ENCODE data around the gene PRXL2A. TPM values are rescaled to one million over a fixed set of nuclear protein-coding genes. Genes with fewer than 3 reads are reported as not detected.

Gene PRXL2A
- total RNA-seq, 1 donor from 2014 or later, result 52.9 TPM

GRCh38 chr10:80373502-80373901 lies 34.8 kb upstream of the PRXL2A start:
- H3K9me3 ChIP-seq, result no peaks in the 10 kb centered on the region
- H3K36me3 ChIP-seq, result no peaks in the 10 kb centered on the region
- TF ChIP-seq CTCF (IDR thresholded peaks at IDR 0.05), result no peak
- ATAC-seq, result peak; percentile 73
- no peak for DNase-seq
- intact Hi-C loops (cut with DNase I), result no loop called here
- H3K4me1 ChIP-seq, result no peaks in the 10 kb centered on the region
- no peaks in the 10 kb centered on the region for H3K27me3 ChIP-seq
- no peak overlapping the region for H3K4me3 ChIP-seq
- no peak overlapping the region for H3K27ac ChIP-seq

GRCh38 chr10:80379701-80380100 lies 28.6 kb upstream of the PRXL2A start:
- intact Hi-C loops (cut with DNase I), result no loop called here
- TF ChIP-seq CTCF (IDR thresholded peaks at IDR 0.05), result no peak
- no peaks in the 10 kb centered on the region for H3K36me3 ChIP-seq
- no peaks in the 10 kb centered on the region for H3K27me3 ChIP-seq
- H3K4me3 ChIP-seq, result no peak overlapping the region
- ATAC-seq, result no peak
- no peaks in the 10 kb centered on the region for H3K4me1 ChIP-seq
- no peaks in the 10 kb centered on the region for H3K9me3 ChIP-seq
- DNase-seq, result no peak
- H3K27ac ChIP-seq, result no peak overlapping the region

- no peak for TF ChIP-seq CTCF (IDR thresholded peaks at IDR 0.05)
- ATAC-seq (no peak), DNase-seq (no peak)
- Histone ChIP-seq H3K27me3 (no peaks in the 10 kb centered on the region), H3K9me3 (no peaks in the 10 kb centered on the region), H3K4me1 (no peaks in the 10 kb centered on the region), H3K27ac (no peak overlapping the region), H3K4me3 (no peak overlapping the region), H3K36me3 (no peaks in the 10 kb centered on the region)
- intact Hi-C loops (cut with DNase I), result no loop called here
These were observed 28.2 kb upstream of the PRXL2A start for GRCh38 chr10:80380185-80380584.

- no peak overlapping the region for H3K27ac ChIP-seq
- peak; percentile 68 for TF ChIP-seq CTCF (IDR thresholded peaks at IDR 0.05)
- H3K4me1 ChIP-seq, result no peaks in the 10 kb centered on the region
- H3K27me3 ChIP-seq, result no peaks in the 10 kb centered on the region
- no peaks in the 10 kb centered on the region for H3K9me3 ChIP-seq
- ATAC-seq (peak; percentile 38), DNase-seq (no peak)
- H3K36me3 ChIP-seq, result no peaks in the 10 kb centered on the region
- H3K4me3 ChIP-seq, result no peak overlapping the region
- intact Hi-C loops (cut with DNase I), result no loop called here
These were observed 25.4 kb upstream of the PRXL2A start for GRCh38 chr10:80382989-80383388.

- H3K36me3 ChIP-seq, result no peaks in the 10 kb centered on the region
- no peaks in the 10 kb centered on the region for H3K9me3 ChIP-seq
- H3K27me3 ChIP-seq, result no peaks in the 10 kb centered on the region
- no peak overlapping the region for H3K27ac ChIP-seq
- H3K4me1 ChIP-seq, result no peaks in the 10 kb centered on the region
- no peak for ATAC-seq
- intact Hi-C loops (cut with DNase I), result no loop called here
- no peak for TF ChIP-seq CTCF (IDR thresholded peaks at IDR 0.05)
- no peak overlapping the region for H3K4me3 ChIP-seq
- no peak for DNase-seq
These were observed 17.6 kb upstream of the PRXL2A start for GRCh38 chr10:80390740-80391139.

GRCh38 chr10:80392250-80392649 lies 16.1 kb upstream of the PRXL2A start:
- peak; percentile 63 for ATAC-seq
- no peaks in the 10 kb centered on the region for H3K4me1 ChIP-seq
- no peaks in the 10 kb centered on the region for H3K27me3 ChIP-seq
- H3K4me3 ChIP-seq, result no peak overlapping the region
- intact Hi-C loops (cut with DNase I), result no loop called here
- no peaks in the 10 kb centered on the region for H3K36me3 ChIP-seq
- DNase-seq, result no peak
- no peak for TF ChIP-seq CTCF (IDR thresholded peaks at IDR 0.05)
- no peak overlapping the region for H3K27ac ChIP-seq
- H3K9me3 ChIP-seq, result no peaks in the 10 kb centered on the region
